GM12874 (cell line): ENCODE results near the gene PIK3R5.

Experiments
- CTCF ChIP-seq: IDR thresholded peaks from 2 replicates; pipeline ENCODE4 v1.5.1; 2011; ENCODE audit warnings: low read depth, mild to moderate bottlenecking, control low read depth, low read length, moderate library complexity; ENCODE audit not compliant: insufficient read depth

The PIK3R5 gene

GRCh38 chr17:8925141-8925540 is 40.4 kb downstream of the PIK3R5 start:
- TF ChIP-seq CTCF: no peak

GRCh38 chr17:8924595-8924994 is 40.9 kb downstream of the PIK3R5 start:
- no peak for TF ChIP-seq CTCF

GRCh38 chr17:8923762-8924161 is 41.7 kb downstream of the PIK3R5 start:
- TF ChIP-seq CTCF: no peak

- no peak for TF ChIP-seq CTCF
These were observed 42.6 kb downstream of the PIK3R5 start for GRCh38 chr17:8922928-8923327.

- no peak for TF ChIP-seq CTCF
These were observed 43.1 kb downstream of the PIK3R5 start for GRCh38 chr17:8922451-8922850.

GRCh38 chr17:8921147-8921546 is 44.4 kb downstream of the PIK3R5 start:
- no peak for TF ChIP-seq CTCF

- TF ChIP-seq CTCF: no peak
These were observed 46.6 kb downstream of the PIK3R5 start for GRCh38 chr17:8918807-8919465.

GRCh38 chr17:8916466-8916865 is 49.0 kb downstream of the PIK3R5 start:
- TF ChIP-seq CTCF: no peak
